Measurements from ENCODE around the gene FAM171A2.

GRCh38 chr17:44314869-44315661 lies 48.6 kb downstream of the FAM171A2 start:
- TF ChIP-seq GATA3 (IDR thresholded peaks at IDR 0.05; ENCODE audit: low read depth, low read length) (no peak), GATA2 (IDR thresholded peaks at IDR 0.05; ENCODE audit: low read depth, low read length) (no peak)

Data from SH-SY5Y (cell line).